Keratinocyte (primary cell): ENCODE results near the gene ACSS1. TPM values are rescaled to one million over a fixed set of nuclear protein-coding genes. Genes with fewer than 3 reads are reported as not detected.

Source experiments
- DNase-seq: peaks from one replicate; pipeline ENCODE4 v3.0.0-alpha.2; 2011; ENCODE audit warnings: low read depth, missing footprints, low spot score
- FAIRE-seq: peaks from 2 replicates; lab custom pipeline; 2011; peaks lifted over from hg19 to GRCh38; lab: Jason Lieb, UNC
- H2AFZ ChIP-seq: 2 replicates; pipeline ENCODE4 v1.6.0; 2012; ENCODE audit warnings: low read length, control low read depth, inconsistent platforms; ENCODE audit not compliant: control insufficient read depth
- H3K27ac ChIP-seq: 2 replicates; pipeline ENCODE4 v1.5.1; 2011; ENCODE audit warnings: low read length; ENCODE audit not compliant: control insufficient read depth, insufficient read depth
- H3K27me3 ChIP-seq: 3 replicates; pipeline ENCODE4 v1.6.0; 2011; ENCODE audit warnings: low read length; ENCODE audit not compliant: control insufficient read depth, insufficient read depth; ENCODE audit errors: extremely low read depth
- H3K36me3 ChIP-seq, 2 experiments: 2 replicates in 1 of 2; 3 replicates in 1 of 2; pipeline ENCODE4 v1.5.1; 2011; ENCODE audit warnings: low read length in 2 of 2, mild to moderate bottlenecking in 1 of 2; ENCODE audit not compliant: control insufficient read depth in 2 of 2, insufficient read depth in 2 of 2; ENCODE audit errors: extremely low read depth in 1 of 2
- H3K4me1 ChIP-seq: 3 replicates; pipeline ENCODE4 v1.5.1; 2011; ENCODE audit warnings: low read length; ENCODE audit not compliant: control insufficient read depth, insufficient read depth; ENCODE audit errors: extremely low read depth
- H3K4me2 ChIP-seq: 3 replicates; pipeline ENCODE4 v1.6.0; 2011; ENCODE audit warnings: low read depth, low read length; ENCODE audit not compliant: control insufficient read depth, insufficient read depth; ENCODE audit errors: extremely low read depth
- H3K4me3 ChIP-seq, 3 experiments: fragments of 200-600 bp in 1 of 3; sonication (generic) in 1 of 3; 2 replicates in 2 of 3; 3 replicates in 1 of 3; pipeline ENCODE4 v1.5.1; 2011 to 2016; ENCODE audit warnings: low read length in 3 of 3, mild to moderate bottlenecking in 3 of 3, control low read depth in 2 of 3, inconsistent platforms in 1 of 3, low read depth in 1 of 3, mixed read lengths in 1 of 3, mixed run types in 1 of 3, moderate library complexity in 1 of 3; ENCODE audit not compliant: control insufficient read depth in 2 of 3, insufficient read depth in 2 of 3; ENCODE audit errors: extremely low read depth in 1 of 3
- H3K79me2 ChIP-seq: 2 replicates; pipeline ENCODE4 v1.6.0; 2012; ENCODE audit warnings: low read length; ENCODE audit not compliant: control insufficient read depth, insufficient read depth
- H3K9ac ChIP-seq: 3 replicates; pipeline ENCODE4 v1.6.0; 2011; ENCODE audit warnings: low read length; ENCODE audit not compliant: control insufficient read depth, insufficient read depth; ENCODE audit errors: extremely low read depth
- H3K9me1 ChIP-seq: 3 replicates; pipeline ENCODE4 v1.6.0; 2011; ENCODE audit warnings: low read length; ENCODE audit not compliant: control insufficient read depth, insufficient read depth; ENCODE audit errors: extremely low read depth
- H3K9me3 ChIP-seq: 2 replicates; pipeline ENCODE4 v1.5.1; 2012; ENCODE audit warnings: low read depth, low read length; ENCODE audit not compliant: control insufficient read depth
- H4K20me1 ChIP-seq: 3 replicates; pipeline ENCODE4 v1.6.0; 2011; ENCODE audit warnings: low read length; ENCODE audit not compliant: control insufficient read depth, insufficient read depth; ENCODE audit errors: extremely low read depth
- EZH2 ChIP-seq: IDR thresholded peaks from one replicate; pipeline ENCODE4 v1.6.1; 2012; ENCODE audit warnings: inconsistent platforms, mild to moderate bottlenecking, low read length, moderate library complexity
- dilution Hi-C: fragments of 300-500 bp; cut with MboI; formaldehyde crosslinking; loops from one replicate; pipeline ENCODE4 v1.7.0; 2020; ENCODE audit warnings: low sequenced_read_pairs; ENCODE audit not compliant: extremely low pct_ligation_motif_present
- polyA plus RNA-seq, 5 experiments: library from polyadenylated mRNA; depleted of rRNA in 3 of 5; stranded (reverse) in 3 of 5; stranded (forward) in 1 of 5; unstranded in 1 of 5; fragments of >200 nt; gene quantifications; 1 replicate in 1 of 5; 2 replicates in 3 of 5; 3 replicates in 1 of 5; pipeline versions ENCODE4 v1.2.1 to v1.2.3, GENCODE V29; 2011 to 2012; ENCODE audit warnings: missing spikeins in 2 of 5, low read depth in 1 of 5, low replicate concordance in 1 of 5
- TF ChIP-seq, protein P1 (sequence below), 3 experiments: IDR thresholded peaks in 1 of 3; conservative IDR thresholded peaks in 1 of 3; optimal IDR thresholded peaks in 1 of 3; 2 replicates in 2 of 3; 3 replicates in 1 of 3; pipeline versions ENCODE3 to v1.5.1; 2011; ENCODE audit warnings: low read length in 3 of 3, mild to moderate bottlenecking in 3 of 3, moderate library complexity in 2 of 3, control low read depth in 1 of 3, inconsistent platforms in 1 of 3; ENCODE audit not compliant: insufficient read depth in 2 of 3; ENCODE audit errors: extremely low read depth in 1 of 3

ACSS1 gene
- polyA plus RNA-seq, 1 donor (not counting 4 experiments of a cell fraction or from before 2014, with no cell fraction given) = 1.5 TPM

DNA sequence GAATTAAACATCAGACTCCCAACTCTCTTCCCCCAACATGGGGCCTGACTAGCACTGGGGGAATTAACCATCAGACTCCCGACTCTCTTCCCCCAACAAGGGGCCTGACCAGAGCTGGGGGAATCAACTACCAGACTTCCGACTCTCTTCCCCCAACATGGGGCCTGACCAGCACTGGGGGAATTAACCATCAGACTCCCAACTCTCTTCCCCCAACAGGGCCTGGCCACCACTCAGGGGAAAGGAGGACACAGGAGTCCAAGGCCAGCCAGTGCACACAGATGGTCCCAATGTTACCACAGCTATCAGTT lies 95.8 kb downstream of the ACSS1 start:
- no peak overlapping the region for H3K4me2 ChIP-seq
- no peaks in the 10 kb centered on the region for H3K4me1 ChIP-seq
- TF ChIP-seq, protein P1, sequence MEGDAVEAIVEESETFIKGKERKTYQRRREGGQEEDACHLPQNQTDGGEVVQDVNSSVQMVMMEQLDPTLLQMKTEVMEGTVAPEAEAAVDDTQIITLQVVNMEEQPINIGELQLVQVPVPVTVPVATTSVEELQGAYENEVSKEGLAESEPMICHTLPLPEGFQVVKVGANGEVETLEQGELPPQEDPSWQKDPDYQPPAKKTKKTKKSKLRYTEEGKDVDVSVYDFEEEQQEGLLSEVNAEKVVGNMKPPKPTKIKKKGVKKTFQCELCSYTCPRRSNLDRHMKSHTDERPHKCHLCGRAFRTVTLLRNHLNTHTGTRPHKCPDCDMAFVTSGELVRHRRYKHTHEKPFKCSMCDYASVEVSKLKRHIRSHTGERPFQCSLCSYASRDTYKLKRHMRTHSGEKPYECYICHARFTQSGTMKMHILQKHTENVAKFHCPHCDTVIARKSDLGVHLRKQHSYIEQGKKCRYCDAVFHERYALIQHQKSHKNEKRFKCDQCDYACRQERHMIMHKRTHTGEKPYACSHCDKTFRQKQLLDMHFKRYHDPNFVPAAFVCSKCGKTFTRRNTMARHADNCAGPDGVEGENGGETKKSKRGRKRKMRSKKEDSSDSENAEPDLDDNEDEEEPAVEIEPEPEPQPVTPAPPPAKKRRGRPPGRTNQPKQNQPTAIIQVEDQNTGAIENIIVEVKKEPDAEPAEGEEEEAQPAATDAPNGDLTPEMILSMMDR (optimal IDR thresholded peaks at IDR 0.05 in 1 of 3, IDR thresholded peaks at IDR 0.05 in 1 of 3, conservative IDR thresholded peaks at IDR 0.05 in 1 of 3; ENCODE audit: extremely low read depth in 1 of 3, insufficient read depth in 2 of 3, low read length in 3 of 3) = no peak
- TF ChIP-seq EZH2 = no peak
- no peak overlapping the region for H2AFZ ChIP-seq
- H3K27ac ChIP-seq = no peak overlapping the region
- no peak for FAIRE-seq
- H3K9me3 ChIP-seq = no peaks in the 10 kb centered on the region
- H3K36me3 ChIP-seq = peaks cover 11 to 30% of the 10 kb centered on the region in 2 experiments
- H3K4me3 ChIP-seq = no peak overlapping the region
- H3K79me2 ChIP-seq = no peaks in the 10 kb centered on the region
- H4K20me1 ChIP-seq = no peaks in the 10 kb centered on the region
- no peak overlapping the region for H3K9ac ChIP-seq
- DNase-seq = no peak
- H3K27me3 ChIP-seq = no peaks in the 10 kb centered on the region
- dilution Hi-C loops = no loop called here
- H3K9me1 ChIP-seq = no peaks in the 10 kb centered on the region

DNA sequence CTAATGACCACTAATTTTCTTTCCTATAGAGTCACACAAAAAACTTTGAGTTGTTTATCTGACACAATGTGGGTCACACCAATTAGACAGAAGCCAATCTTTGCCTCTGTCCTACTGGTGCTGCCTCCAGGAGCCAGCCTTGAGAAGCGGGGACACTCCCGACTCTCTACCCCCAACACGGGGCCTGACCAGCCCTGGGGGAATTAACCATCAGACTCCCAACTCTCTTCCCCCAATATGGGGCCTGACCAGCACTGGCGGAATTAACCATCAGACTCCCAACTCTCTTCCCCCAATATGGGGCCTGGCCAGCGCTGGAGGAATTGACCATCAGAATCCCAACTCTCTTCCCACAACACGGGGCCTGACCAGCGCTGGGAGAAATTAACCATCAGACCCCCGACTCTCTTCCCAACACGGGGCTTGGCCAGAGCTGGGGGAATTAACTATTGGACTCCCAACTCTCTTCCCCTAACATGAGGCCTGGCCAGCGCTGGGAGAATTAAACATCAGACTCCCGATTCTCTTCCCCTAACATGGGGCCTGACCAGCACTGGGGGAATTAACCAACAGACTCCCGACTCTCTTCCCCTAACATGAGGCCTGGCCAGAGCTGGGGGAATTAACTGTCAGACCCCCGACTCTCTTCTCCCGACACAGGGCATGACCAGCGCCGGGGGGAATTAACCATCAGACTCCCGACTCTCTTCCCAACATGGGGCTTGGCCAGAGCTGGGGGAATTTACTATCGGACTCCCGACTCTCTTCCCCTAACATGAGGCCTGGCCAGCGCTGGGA lies 96.4 kb downstream of the ACSS1 start:
- no peak for FAIRE-seq
- H3K4me2 ChIP-seq = no peak overlapping the region
- peaks cover 11 to 31% of the 10 kb centered on the region in 2 experiments for H3K36me3 ChIP-seq
- no peaks in the 10 kb centered on the region for H3K9me1 ChIP-seq
- no peaks in the 10 kb centered on the region for H3K4me1 ChIP-seq
- no peaks in the 10 kb centered on the region for H4K20me1 ChIP-seq
- no peak overlapping the region for H3K4me3 ChIP-seq
- H3K9ac ChIP-seq = no peak overlapping the region
- dilution Hi-C loops = no loop called here
- no peak overlapping the region for H2AFZ ChIP-seq
- no peak overlapping the region for H3K27ac ChIP-seq
- TF ChIP-seq EZH2 = no peak
- TF ChIP-seq, protein P1 (optimal IDR thresholded peaks at IDR 0.05 in 1 of 3, IDR thresholded peaks at IDR 0.05 in 1 of 3, conservative IDR thresholded peaks at IDR 0.05 in 1 of 3; ENCODE audit: extremely low read depth in 1 of 3, insufficient read depth in 2 of 3, low read length in 3 of 3) = no peak
- no peaks in the 10 kb centered on the region for H3K79me2 ChIP-seq
- no peaks in the 10 kb centered on the region for H3K27me3 ChIP-seq
- DNase-seq = no peak
- no peaks in the 10 kb centered on the region for H3K9me3 ChIP-seq
